GM21526 (cell line): Measurements from ENCODE around the gene GXYLT1.
"Not testable (repeated sequence)": the region's sequence is repeated elsewhere in the genome, so short reads cannot be mapped to it uniquely, and the experiment has no call there.

Source experiments
- ATAC-seq: cut with Tn5 transposase; IDR thresholded peaks from one replicate; pipeline ENCODE4 v1.9.1; 2021; ENCODE audit warnings: moderate library complexity; ENCODE audit not compliant: unreplicated experiment, low FRiP score

The GXYLT1 gene

GRCh38 chr12:42144408-42145196, at the start of gene GXYLT1:
GXYLT1 (minus strand) TSS chr12:42144874; CDS start chr12:42144646, 228 bp downstream.
- ATAC-seq: peak; percentile 90

- ATAC-seq: no peak
Measured at GRCh38 chr12:42192686-42193085, 48.0 kb upstream of the GXYLT1 start.

- ATAC-seq: no peak
Measured at GRCh38 chr12:42192258-42192657, 47.6 kb upstream of the GXYLT1 start.

- no peak for ATAC-seq
Measured at GRCh38 chr12:42190376-42190775, 45.7 kb upstream of the GXYLT1 start.

- not testable (repeated sequence) for ATAC-seq
Measured at GRCh38 chr12:42188275-42188674, 43.6 kb upstream of the GXYLT1 start.

GRCh38 chr12:42187799-42188198, 43.1 kb upstream of the GXYLT1 start:
- ATAC-seq: no peak

- ATAC-seq: peak; percentile 68
Measured at GRCh38 chr12:42186793-42187192, 42.1 kb upstream of the GXYLT1 start.

- no peak for ATAC-seq
Measured at GRCh38 chr12:42182394-42182793, 37.7 kb upstream of the GXYLT1 start.

- ATAC-seq: no peak
Measured at GRCh38 chr12:42180990-42181596, 36.4 kb upstream of the GXYLT1 start.

- ATAC-seq: no peak
Measured at GRCh38 chr12:42178101-42178500, 33.4 kb upstream of the GXYLT1 start.

GRCh38 chr12:42174978-42175377, 30.3 kb upstream of the GXYLT1 start:
- ATAC-seq: no peak

GRCh38 chr12:42173961-42174521, 29.4 kb upstream of the GXYLT1 start:
- ATAC-seq: no peak

GRCh38 chr12:42172441-42173210, 28.0 kb upstream of the GXYLT1 start:
- no peak for ATAC-seq

GRCh38 chr12:42167711-42168110, 23.0 kb upstream of the GXYLT1 start:
- ATAC-seq: no peak

- ATAC-seq: no peak
Measured at GRCh38 chr12:42166501-42166900, 21.8 kb upstream of the GXYLT1 start.

- ATAC-seq: no peak
Measured at GRCh38 chr12:42163913-42164312, 19.2 kb upstream of the GXYLT1 start.

GRCh38 chr12:42162965-42163364, 18.3 kb upstream of the GXYLT1 start:
- ATAC-seq: no peak

GRCh38 chr12:42162193-42162592, 17.5 kb upstream of the GXYLT1 start:
- ATAC-seq: no peak

GRCh38 chr12:42161529-42161928, 16.9 kb upstream of the GXYLT1 start:
- no peak for ATAC-seq

- ATAC-seq: no peak
Measured at GRCh38 chr12:42156232-42156631, 11.6 kb upstream of the GXYLT1 start.
